GM06990 (cell line): ENCODE data around the gene SPNS3.

Experiments used
- DNase-seq: peaks from one replicate; pipeline ENCODE4 v3.0.0-alpha.2; 2011; ENCODE audit not compliant: insufficient read length; ENCODE audit errors: extremely low read depth
- H3K27me3 ChIP-seq: replicated peaks from 2 replicates; pipeline ENCODE4 v1.6.0; 2011; ENCODE audit warnings: low read length; ENCODE audit not compliant: control insufficient read depth, insufficient read depth
- H3K36me3 ChIP-seq: 2 replicates; pipeline ENCODE4 v1.5.1; 2011; ENCODE audit warnings: low read length; ENCODE audit not compliant: control insufficient read depth, insufficient read depth
- H3K4me3 ChIP-seq: replicated peaks from 2 replicates; pipeline ENCODE4 v1.5.1; 2011; ENCODE audit warnings: low read depth, mild to moderate bottlenecking, control low read depth, low read length
- CTCF ChIP-seq: IDR thresholded peaks from 2 replicates; pipeline ENCODE4 v1.5.1; 2011; ENCODE audit warnings: low read length, control low read depth, mild to moderate bottlenecking, inconsistent platforms; ENCODE audit not compliant: insufficient read depth, poor library complexity, severe bottlenecking

The SPNS3 gene

GRCh38 chr17:4516735-4517134, 83.0 kb downstream of the SPNS3 start:
- no peak for DNase-seq
- Histone ChIP-seq H3K4me3 (no peak overlapping the region), H3K27me3 (no peaks in the 10 kb centered on the region), H3K36me3 (no peaks in the 10 kb centered on the region)
- no peak for TF ChIP-seq CTCF

- Histone ChIP-seq H3K27me3 (no peaks in the 10 kb centered on the region), H3K4me3 (peak overlapping the region; percentile 46), H3K36me3 (no peaks in the 10 kb centered on the region)
- no peak for DNase-seq
- no peak for TF ChIP-seq CTCF
These were observed 85.2 kb downstream of the SPNS3 start for GRCh38 chr17:4518901-4519300.

- no peak for TF ChIP-seq CTCF
- Histone ChIP-seq H3K36me3 (no peaks in the 10 kb centered on the region), H3K4me3 (no peak overlapping the region), H3K27me3 (no peaks in the 10 kb centered on the region)
- DNase-seq = no peak
These were observed 85.6 kb downstream of the SPNS3 start for GRCh38 chr17:4519361-4519788.

GRCh38 chr17:4520060-4520893, 86.5 kb downstream of the SPNS3 start:
- H3K4me3 ChIP-seq = no peak overlapping the region
- TF ChIP-seq CTCF = no peak
- DNase-seq = no peak
- H3K27me3 ChIP-seq = no peaks in the 10 kb centered on the region
- no peaks in the 10 kb centered on the region for H3K36me3 ChIP-seq

GRCh38 chr17:4520894-4521600, 87.3 kb downstream of the SPNS3 start:
- TF ChIP-seq CTCF = no peak
- Histone ChIP-seq H3K27me3 (no peaks in the 10 kb centered on the region), H3K36me3 (no peaks in the 10 kb centered on the region), H3K4me3 (no peak overlapping the region)
- DNase-seq = no peak
